GM06990 (cell line): ENCODE data around the gene MAB21L3.

Source experiments
- DNase-seq: peaks from one replicate; pipeline ENCODE4 v3.0.0-alpha.2; 2011; ENCODE audit not compliant: insufficient read length; ENCODE audit errors: extremely low read depth
- H3K27me3 ChIP-seq: replicated peaks from 2 replicates; pipeline ENCODE4 v1.6.0; 2011; ENCODE audit warnings: low read length; ENCODE audit not compliant: control insufficient read depth, insufficient read depth
- H3K36me3 ChIP-seq: 2 replicates; pipeline ENCODE4 v1.5.1; 2011; ENCODE audit warnings: low read length; ENCODE audit not compliant: control insufficient read depth, insufficient read depth
- H3K4me3 ChIP-seq: replicated peaks from 2 replicates; pipeline ENCODE4 v1.5.1; 2011; ENCODE audit warnings: low read depth, mild to moderate bottlenecking, control low read depth, low read length
- CTCF ChIP-seq: IDR thresholded peaks from 2 replicates; pipeline ENCODE4 v1.5.1; 2011; ENCODE audit warnings: low read length, control low read depth, mild to moderate bottlenecking, inconsistent platforms; ENCODE audit not compliant: insufficient read depth, poor library complexity, severe bottlenecking

The MAB21L3 gene

GRCh38 chr1:116167625-116168276 is 56.6 kb downstream of the MAB21L3 start:
- DNase-seq: peak; percentile 4
- Histone ChIP-seq H3K4me3 (peak overlapping the region; percentile 53), H3K36me3 (no peaks in the 10 kb centered on the region), H3K27me3 (peaks cover 1% of the 10 kb centered on the region; the same call in 1 of the 2 replicates)
- no peak for TF ChIP-seq CTCF

- peak; percentile 69 for TF ChIP-seq CTCF
- Histone ChIP-seq H3K4me3 (peak overlapping the region; percentile 53), H3K27me3 (peaks cover 1% of the 10 kb centered on the region; the same call in 1 of the 2 replicates), H3K36me3 (no peaks in the 10 kb centered on the region)
- peak; percentile 73 for DNase-seq
These were observed 57.3 kb downstream of the MAB21L3 start for GRCh38 chr1:116168277-116169032.

- H3K27me3 ChIP-seq: peaks cover 1% of the 10 kb centered on the region; the same call in 1 of the 2 replicates
- TF ChIP-seq CTCF: no peak
These were observed 58.7 kb downstream of the MAB21L3 start for GRCh38 chr1:116169898-116170297.

GRCh38 chr1:116170721-116171589 is 59.8 kb downstream of the MAB21L3 start:
- DNase-seq: no peak
- H3K27me3 ChIP-seq: peaks cover 1% of the 10 kb centered on the region; the same call in 1 of the 2 replicates
- no peak overlapping the region for H3K4me3 ChIP-seq
- H3K36me3 ChIP-seq: no peaks in the 10 kb centered on the region
- no peak for TF ChIP-seq CTCF

More at GRCh38 chr1:116169898-116170297, 58.7 kb downstream of the MAB21L3 start:
- H3K36me3 ChIP-seq: no peaks in the 10 kb centered on the region
- H3K4me3 ChIP-seq: no peak overlapping the region
- no peak for DNase-seq

- Histone ChIP-seq H3K36me3 (no peaks in the 10 kb centered on the region), H3K27me3 (no peaks in the 10 kb centered on the region), H3K4me3 (no peak overlapping the region)
- no peak for DNase-seq
- no peak for TF ChIP-seq CTCF
These were observed 61.5 kb downstream of the MAB21L3 start for GRCh38 chr1:116172666-116173065.
